Hepatocyte (in vitro differentiated cells): ENCODE measurements around the gene PGAM4.

Source experiments
- CTCF ChIP-seq: fragments of 200-600 bp; sonication (generic); IDR thresholded peaks from 2 replicates; pipeline ENCODE4 v1.5.1; 2016; ENCODE audit warnings: antibody characterized with exemption, mild to moderate bottlenecking; ENCODE audit not compliant: poor library complexity
- EZH2 ChIP-seq: fragments of 200-600 bp; sonication (generic); IDR thresholded peaks from 2 replicates; pipeline ENCODE4 v1.6.1; 2016; ENCODE audit warnings: antibody characterized with exemption, mild to moderate bottlenecking, borderline replicate concordance

DNA sequence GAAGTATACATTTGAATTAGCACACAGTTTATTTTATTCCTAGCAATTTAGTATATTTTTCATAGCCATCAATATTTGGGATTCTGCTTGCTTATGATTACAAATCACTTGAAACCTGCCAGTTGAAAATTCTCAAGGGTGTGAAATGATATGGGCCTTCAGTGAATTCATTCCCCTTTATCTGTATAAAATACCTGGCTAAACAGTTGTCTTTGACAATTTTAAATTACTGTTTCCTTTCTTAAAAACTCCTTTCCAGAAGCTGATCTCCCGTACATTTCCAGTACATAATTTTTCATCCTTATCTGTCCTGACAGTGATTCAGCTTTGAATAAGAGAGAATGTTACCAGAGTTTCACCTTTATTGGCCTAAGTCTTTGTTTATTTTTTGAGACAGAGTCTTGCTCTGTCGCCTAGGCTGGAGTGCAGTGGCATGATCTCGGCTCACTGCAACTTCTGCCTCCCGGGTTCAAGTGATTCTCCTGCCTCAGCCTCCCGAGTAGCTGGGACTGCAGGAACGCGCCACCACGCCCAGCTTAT is 45.0 kb downstream of the PGAM4 start:
- TF ChIP-seq CTCF (no peak), EZH2 (no peak)
